Sigmoid colon (tissue), 4 donors: Measurements from ENCODE around the gene PPFIA2.

ENCODE experiments used
- EP300 ChIP-seq, 4 donors: sonication (generic); formaldehyde crosslinking; IDR thresholded peaks; one replicate each; pipeline ENCODE4 v1.6.1; 2017; ENCODE audit warnings: antibody characterized with exemption in 4 of 4
- POLR2AphosphoS5 ChIP-seq, 4 donors: sonication (generic); formaldehyde crosslinking; IDR thresholded peaks; one replicate each; pipeline ENCODE4 v1.6.1; 2017; ENCODE audit warnings: antibody characterized with exemption in 4 of 4
- TF ChIP-seq, protein P1 (sequence below), 4 experiments: fragments of 450-650 bp in 3 of 4; fragments of 200-600 bp in 1 of 4; IDR thresholded peaks; one replicate each; pipeline ENCODE4 v1.5.1; 2016 to 2019; ENCODE audit warnings: antibody characterized with exemption in 4 of 4, mild to moderate bottlenecking in 3 of 4, moderate library complexity in 2 of 4

DNA sequence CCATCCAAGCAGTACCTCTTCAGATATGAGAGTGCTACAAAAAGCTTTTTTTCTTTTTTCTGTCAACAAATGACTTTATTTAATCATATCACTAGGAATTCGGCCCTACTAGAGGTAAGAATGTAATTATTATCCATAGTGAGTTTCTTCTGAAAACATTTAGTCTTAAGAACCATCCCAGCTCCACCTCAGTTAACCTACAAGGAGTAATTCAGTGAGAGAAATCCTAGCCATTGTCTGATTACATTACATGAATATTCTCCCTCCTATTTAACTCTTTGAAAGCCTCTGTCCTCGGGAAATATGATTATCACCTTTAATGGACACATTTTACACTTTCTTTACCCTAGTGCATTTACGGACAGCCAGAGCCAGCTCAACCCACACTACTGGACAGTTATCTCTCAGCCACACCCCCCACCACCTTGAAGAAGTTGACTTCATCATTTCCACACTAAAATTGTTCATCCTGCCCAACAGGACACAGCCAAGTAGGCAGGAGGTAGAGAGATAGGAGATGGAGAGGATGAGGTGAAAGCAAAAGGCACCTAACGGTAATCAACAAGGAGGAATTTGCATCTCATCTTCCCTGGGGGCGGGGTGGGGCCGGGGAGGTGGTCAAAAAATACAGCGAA lies 1.3 kb downstream of the PPFIA2 start:
- TF ChIP-seq, protein P1, sequence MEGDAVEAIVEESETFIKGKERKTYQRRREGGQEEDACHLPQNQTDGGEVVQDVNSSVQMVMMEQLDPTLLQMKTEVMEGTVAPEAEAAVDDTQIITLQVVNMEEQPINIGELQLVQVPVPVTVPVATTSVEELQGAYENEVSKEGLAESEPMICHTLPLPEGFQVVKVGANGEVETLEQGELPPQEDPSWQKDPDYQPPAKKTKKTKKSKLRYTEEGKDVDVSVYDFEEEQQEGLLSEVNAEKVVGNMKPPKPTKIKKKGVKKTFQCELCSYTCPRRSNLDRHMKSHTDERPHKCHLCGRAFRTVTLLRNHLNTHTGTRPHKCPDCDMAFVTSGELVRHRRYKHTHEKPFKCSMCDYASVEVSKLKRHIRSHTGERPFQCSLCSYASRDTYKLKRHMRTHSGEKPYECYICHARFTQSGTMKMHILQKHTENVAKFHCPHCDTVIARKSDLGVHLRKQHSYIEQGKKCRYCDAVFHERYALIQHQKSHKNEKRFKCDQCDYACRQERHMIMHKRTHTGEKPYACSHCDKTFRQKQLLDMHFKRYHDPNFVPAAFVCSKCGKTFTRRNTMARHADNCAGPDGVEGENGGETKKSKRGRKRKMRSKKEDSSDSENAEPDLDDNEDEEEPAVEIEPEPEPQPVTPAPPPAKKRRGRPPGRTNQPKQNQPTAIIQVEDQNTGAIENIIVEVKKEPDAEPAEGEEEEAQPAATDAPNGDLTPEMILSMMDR (IDR thresholded peaks at IDR 0.05) = no peak
- no peak for TF ChIP-seq EP300 (IDR thresholded peaks at IDR 0.05)
- TF ChIP-seq POLR2AphosphoS5 (IDR thresholded peaks at IDR 0.05) = no peak
